ENCODE results near the gene SPINT4.

GRCh38 chr20:45774945-45775344 lies 52.8 kb downstream of the SPINT4 start:
- TF ChIP-seq CTCF (IDR thresholded peaks at IDR 0.05): no peak
- TF ChIP-seq, protein P1, sequence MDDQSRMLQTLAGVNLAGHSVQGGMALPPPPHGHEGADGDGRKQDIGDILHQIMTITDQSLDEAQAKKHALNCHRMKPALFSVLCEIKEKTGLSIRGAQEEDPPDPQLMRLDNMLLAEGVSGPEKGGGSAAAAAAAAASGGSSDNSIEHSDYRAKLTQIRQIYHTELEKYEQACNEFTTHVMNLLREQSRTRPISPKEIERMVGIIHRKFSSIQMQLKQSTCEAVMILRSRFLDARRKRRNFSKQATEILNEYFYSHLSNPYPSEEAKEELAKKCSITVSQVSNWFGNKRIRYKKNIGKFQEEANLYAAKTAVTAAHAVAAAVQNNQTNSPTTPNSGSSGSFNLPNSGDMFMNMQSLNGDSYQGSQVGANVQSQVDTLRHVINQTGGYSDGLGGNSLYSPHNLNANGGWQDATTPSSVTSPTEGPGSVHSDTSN (IDR thresholded peaks at IDR 0.05): no peak
- TF ChIP-seq ZNF302 (CRISPR knock-in tag; IDR thresholded peaks at IDR 0.05): no peak
- no peak for TF ChIP-seq KDM1A (IDR thresholded peaks at IDR 0.05; ENCODE audit: low read depth)
- TF ChIP-seq HDAC2 (IDR thresholded peaks at IDR 0.05): no peak
